NCI-H1930 (cell line): ENCODE results near the gene ZNF500.

Experiments used
- DNase-seq, 2 experiments: peaks; one replicate each; lab custom pipeline; 2025; lab: John Stamatoyannopoulos, UW

Gene ZNF500

DNA sequence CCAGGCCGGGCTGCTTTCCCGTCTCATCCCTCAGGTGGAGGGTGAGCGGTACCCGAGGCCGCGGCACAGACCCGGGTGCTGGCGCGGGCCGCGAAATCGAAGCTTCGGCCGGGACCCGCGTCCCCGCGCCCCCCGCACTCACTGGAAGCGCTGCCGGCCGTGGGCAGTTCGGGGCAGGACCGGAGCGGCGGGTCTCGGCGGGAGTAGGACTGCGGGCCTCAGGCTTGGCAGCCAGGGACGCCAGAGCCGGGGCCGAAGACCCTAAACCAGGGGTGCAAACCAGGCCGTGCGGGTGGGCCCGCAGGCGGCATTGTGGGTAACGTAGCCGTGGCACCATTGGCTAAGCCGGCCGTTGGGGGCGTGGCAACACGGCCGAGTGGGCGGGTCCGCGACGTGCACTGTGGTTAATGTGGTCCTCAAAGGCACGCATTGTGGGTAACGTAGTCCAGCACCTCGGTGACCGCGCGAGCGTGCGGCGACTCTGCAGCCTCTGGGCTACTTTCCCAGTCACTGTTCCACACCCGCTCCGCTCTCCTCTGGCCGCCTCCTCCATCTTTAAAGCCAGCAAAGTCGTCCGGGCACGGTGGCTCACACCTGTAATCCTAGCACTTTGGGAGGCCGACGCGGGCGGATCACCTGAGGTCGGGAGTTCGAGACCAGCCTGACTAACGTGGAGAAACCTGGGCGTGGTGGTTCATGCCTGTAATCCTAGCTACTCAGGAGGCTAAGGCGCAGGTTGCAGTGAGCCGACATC is at the start of gene ZNF500:
TSS of gene ZNF500 (minus strand) at position 288 of the 754 bp plus-strand sequence. CDS start 1,184 bp downstream, outside the sequence.
- DNase-seq: peak; percentile 94 to 98

DNA sequence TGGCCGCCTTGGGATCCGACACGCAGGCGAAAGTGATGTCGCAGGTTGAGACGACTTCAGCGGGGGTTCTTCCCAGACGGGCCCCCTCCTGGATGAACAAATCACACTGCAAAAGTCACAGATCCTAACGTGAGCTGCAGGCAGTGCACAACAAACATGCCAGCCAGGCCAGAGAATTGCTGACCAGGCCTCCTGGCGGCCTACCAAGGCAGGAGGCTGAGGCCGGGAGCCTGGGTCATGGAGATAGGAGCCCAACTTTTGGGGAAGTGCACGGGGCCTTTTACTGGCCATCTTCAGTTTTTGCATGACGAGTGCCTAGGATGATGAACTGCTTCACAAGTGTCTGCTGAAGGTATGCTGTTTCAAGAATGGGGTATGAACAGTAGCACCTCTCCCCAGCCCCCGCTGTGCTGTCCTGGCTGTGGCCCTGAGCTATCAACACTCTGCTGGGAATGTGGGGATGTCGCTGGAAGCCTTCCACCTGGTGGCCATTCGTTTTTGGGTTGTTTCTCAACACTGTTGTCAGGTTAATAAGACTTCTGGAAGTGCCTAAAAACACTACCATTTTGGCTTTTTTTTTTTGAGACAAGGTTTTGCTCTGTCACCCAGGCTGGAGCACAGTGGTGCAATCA is 47.7 kb upstream of the ZNF500 start:
- no peak for DNase-seq

GRCh38 chr16:4814046-4814445 is 47.1 kb upstream of the ZNF500 start:
- no peak for DNase-seq

DNA sequence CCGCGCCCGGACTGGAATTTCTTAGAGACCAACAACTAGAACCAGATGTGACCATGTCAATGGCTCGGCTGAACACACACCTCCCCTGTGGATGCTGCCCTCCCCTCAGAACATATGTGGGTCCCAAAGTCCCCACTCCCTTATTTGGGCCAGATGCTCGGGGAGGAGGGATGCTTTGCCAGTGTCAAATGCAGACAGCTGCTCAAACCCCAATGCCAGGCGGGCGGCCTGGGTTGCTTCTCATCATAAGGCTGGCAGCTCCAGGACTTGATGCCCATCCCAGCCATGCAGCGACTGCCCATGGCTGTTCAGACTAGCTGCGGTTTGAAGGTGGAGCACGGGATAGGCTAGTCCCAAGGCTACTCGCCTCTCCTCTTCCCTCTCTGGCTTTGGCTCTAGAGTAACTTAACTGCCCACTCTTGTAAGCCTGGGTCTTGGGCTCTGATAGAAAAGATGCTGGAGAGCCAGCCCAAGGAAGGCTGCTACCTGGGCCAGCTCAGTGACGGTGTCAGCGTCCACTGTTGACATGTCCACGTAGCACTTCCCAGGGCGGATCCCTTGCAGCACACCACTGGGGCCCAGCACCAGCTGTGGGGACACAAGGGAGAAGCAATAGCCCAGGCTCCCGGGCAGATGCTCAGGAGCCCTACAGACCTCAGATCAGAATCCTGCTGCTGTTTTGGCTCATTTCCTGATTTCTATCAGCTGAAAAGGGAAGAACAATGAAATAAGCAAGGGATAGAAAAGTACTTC is 46.5 kb upstream of the ZNF500 start:
- no peak for DNase-seq

- DNase-seq: no peak
These were observed 44.8 kb upstream of the ZNF500 start for GRCh38 chr16:4811773-4812172.

DNA sequence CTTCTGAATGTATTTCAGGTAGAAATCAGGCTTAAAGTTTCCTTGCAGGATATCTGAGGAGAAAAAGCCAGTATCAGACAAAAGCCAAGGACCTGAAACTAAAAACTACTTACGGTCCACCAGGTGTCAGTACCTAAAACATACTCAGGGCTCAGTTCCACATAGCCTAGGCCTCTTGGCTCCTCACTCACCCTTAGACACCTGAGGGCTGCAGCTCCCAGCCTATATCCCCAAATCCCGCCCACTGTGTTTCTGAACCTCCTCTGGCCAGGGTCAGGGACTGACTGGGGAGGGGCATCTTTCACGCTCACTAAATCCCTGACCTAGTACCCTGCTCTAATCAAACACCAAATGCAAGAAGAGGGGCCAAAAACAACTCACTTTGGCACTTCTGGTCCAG is 44.3 kb upstream of the ZNF500 start:
- no peak for DNase-seq

GRCh38 chr16:4806280-4806679 is 39.3 kb upstream of the ZNF500 start:
- no peak for DNase-seq

GRCh38 chr16:4805231-4805630 is 38.3 kb upstream of the ZNF500 start:
- DNase-seq: no peak

GRCh38 chr16:4803898-4804762 is 37.2 kb upstream of the ZNF500 start:
- no peak for DNase-seq

GRCh38 chr16:4803401-4803844 is 36.5 kb upstream of the ZNF500 start:
- DNase-seq: no peak

DNA sequence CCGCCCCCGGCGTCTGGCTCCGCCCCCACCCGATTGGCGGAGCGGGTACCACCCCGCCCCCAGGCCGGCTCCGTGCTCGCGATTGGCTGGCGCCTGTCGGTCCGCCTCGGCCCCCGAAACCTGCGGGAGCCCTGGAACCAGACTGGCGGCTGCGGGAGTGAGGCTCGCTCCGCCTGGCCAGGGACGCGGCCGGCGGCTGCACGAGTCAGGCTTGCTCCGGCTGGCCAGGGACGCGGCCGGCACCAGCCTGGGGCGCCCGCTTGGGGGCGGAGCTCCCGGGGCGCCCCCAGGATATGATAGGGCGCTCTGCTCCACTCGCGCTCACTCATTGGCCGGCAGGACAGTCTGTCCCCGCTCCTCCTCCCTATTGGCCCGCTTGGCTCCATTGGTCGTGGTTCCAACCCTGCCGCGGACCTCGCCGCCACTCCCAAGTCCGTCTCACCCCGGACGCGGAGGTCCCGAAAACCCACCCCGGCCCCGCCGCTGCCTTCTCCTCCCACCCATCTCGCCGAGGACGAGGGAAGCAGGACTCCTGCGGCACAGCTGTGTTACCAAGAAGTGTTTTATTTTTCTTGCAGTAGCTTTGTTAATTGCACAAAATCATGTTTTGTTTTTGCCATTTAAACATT is 35.8 kb upstream of the ZNF500 start:
- peak; percentile 90 to 96 for DNase-seq

- DNase-seq: peak; percentile 83 to 87
These were observed 35.1 kb upstream of the ZNF500 start, which contains the start of gene ROGDI for GRCh38 chr16:4801962-4802658. ROGDI (minus strand) TSS chr16:4802633; CDS start chr16:4802571, 62 bp downstream.

- no peak for DNase-seq
These were observed 34.3 kb upstream of the ZNF500 start for GRCh38 chr16:4801051-4801961.

- DNase-seq: no peak
These were observed 33.5 kb upstream of the ZNF500 start for GRCh38 chr16:4800290-4801041.

DNA sequence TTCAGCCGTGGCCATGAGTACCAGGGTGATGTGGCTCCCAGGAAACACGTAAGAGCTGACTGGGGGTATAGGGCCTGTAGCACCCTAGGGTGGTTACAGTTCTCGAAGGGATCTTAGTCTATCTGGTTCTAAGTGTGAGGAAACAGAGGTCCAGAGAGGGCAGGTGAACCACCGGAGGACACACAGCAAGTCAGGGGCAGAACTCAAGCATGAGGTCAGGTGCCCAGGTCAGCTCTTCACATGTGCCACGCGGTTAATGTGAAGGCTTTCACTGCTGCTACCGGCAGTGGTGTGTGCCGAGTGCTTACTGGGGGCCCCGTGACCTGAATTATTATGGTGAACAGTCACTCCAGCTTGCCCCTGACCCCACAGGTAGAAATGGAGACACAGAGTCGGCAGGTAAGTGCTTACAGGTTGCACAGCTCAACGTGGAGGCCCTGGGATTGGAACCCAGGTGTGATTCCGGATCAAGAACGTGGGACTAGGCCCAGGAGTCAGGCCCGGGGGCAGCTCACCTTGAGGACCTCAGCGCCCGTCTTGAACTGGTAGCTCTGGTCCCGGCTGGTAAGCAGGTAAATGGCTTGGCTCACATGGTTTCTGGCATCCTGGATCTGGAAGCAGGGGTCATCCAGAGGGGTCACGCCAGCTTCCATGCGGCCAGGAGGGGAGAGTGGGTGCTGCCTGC is 32.4 kb upstream of the ZNF500 start:
- no peak for DNase-seq

- DNase-seq: no peak
These were observed 31.5 kb upstream of the ZNF500 start for GRCh38 chr16:4798456-4798855.

- DNase-seq: no peak
These were observed 30.9 kb upstream of the ZNF500 start for GRCh38 chr16:4797805-4798252.
